Right atrium auricular region (tissue), 2 donors: Measurements from ENCODE around the gene DOC2B. TPM values are rescaled to one million over a fixed set of nuclear protein-coding genes. Genes with fewer than 3 reads are reported as not detected.
"Not testable (repeated sequence)": the region's sequence is repeated elsewhere in the genome, so short reads cannot be mapped to it uniquely, and the experiment has no call there.

Experiments used
- DNase-seq: peaks from one replicate; pipeline ENCODE4 v3.0.0-alpha.2; 2019; ENCODE audit warnings: low spot score
- H3K27ac ChIP-seq, 2 donors: fragments of 200-600 bp; sonication (generic); 1 replicate in 1 of 2; 2 replicates in 1 of 2; pipeline ENCODE4 v1.5.1; 2016 to 2019
- H3K27me3 ChIP-seq, 2 donors: fragments of 200-600 bp; sonication (generic); one replicate each; pipeline versions ENCODE4 v1.5.1 to v1.6.0; 2017 to 2019
- H3K36me3 ChIP-seq: fragments of 200-600 bp; sonication (generic); one replicate; pipeline ENCODE4 v1.5.1; 2016
- H3K4me1 ChIP-seq, 2 donors: fragments of 200-600 bp; sonication (generic); one replicate each; pipeline versions ENCODE4 v1.5.1 to v1.6.0; 2017 to 2019
- H3K4me3 ChIP-seq, 2 donors: fragments of 200-600 bp; sonication (generic); 1 replicate in 1 of 2; 2 replicates in 1 of 2; pipeline ENCODE4 v1.5.1; 2017 to 2019; ENCODE audit warnings: mild to moderate bottlenecking in 1 of 2, moderate library complexity in 1 of 2
- H3K9me3 ChIP-seq, 2 donors: fragments of 200-600 bp; sonication (generic); one replicate each; pipeline ENCODE4 v1.5.1; 2019
- total RNA-seq, 2 donors: library from RNA; depleted of rRNA; stranded (reverse); fragments of >200 nt; gene quantifications; one replicate each; pipeline ENCODE4 v1.1.0, GENCODE V29; 2016
- TF ChIP-seq, protein P1 (sequence below), 2 donors: fragments of 200-600 bp; sonication (generic); IDR thresholded peaks; one replicate each; pipeline ENCODE4 v1.5.1; 2019; ENCODE audit warnings: antibody characterized with exemption in 2 of 2

The DOC2B gene
- total RNA-seq, 2 donors from 2014 or later = 2.4 to 2.6 TPM

DNA sequence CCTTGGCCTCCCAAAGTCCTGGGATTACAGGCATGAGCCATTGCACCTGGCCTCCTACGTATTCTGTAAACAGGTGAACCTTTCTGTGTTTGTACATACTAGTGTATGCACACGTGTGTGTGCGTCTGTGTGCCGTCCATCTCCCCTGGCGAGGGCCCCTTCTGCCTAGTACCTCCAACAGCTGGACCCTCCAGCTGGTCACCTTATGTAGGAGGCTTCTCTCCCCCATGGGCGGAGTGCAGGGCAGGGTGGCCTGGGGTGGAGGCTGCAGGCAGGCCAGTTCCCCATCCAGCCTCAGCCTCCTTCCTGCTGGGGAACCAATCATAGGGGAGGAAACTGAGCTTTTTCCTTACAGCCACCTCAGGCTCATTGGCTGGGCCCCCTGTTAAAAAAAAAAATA, 24.4 kb upstream of the DOC2B start:
- TF ChIP-seq, protein P1, sequence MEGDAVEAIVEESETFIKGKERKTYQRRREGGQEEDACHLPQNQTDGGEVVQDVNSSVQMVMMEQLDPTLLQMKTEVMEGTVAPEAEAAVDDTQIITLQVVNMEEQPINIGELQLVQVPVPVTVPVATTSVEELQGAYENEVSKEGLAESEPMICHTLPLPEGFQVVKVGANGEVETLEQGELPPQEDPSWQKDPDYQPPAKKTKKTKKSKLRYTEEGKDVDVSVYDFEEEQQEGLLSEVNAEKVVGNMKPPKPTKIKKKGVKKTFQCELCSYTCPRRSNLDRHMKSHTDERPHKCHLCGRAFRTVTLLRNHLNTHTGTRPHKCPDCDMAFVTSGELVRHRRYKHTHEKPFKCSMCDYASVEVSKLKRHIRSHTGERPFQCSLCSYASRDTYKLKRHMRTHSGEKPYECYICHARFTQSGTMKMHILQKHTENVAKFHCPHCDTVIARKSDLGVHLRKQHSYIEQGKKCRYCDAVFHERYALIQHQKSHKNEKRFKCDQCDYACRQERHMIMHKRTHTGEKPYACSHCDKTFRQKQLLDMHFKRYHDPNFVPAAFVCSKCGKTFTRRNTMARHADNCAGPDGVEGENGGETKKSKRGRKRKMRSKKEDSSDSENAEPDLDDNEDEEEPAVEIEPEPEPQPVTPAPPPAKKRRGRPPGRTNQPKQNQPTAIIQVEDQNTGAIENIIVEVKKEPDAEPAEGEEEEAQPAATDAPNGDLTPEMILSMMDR (IDR thresholded peaks at IDR 0.05) = no peak
- H3K27ac ChIP-seq = no peak overlapping the region
- no peak for DNase-seq
- peaks cover 0 to under 1% of the 10 kb centered on the region in 2 donors for H3K4me1 ChIP-seq
- no peaks in the 10 kb centered on the region for H3K27me3 ChIP-seq
- no peaks in the 10 kb centered on the region for H3K9me3 ChIP-seq
- H3K4me3 ChIP-seq = no peak overlapping the region
- H3K36me3 ChIP-seq = no peaks in the 10 kb centered on the region

DNA sequence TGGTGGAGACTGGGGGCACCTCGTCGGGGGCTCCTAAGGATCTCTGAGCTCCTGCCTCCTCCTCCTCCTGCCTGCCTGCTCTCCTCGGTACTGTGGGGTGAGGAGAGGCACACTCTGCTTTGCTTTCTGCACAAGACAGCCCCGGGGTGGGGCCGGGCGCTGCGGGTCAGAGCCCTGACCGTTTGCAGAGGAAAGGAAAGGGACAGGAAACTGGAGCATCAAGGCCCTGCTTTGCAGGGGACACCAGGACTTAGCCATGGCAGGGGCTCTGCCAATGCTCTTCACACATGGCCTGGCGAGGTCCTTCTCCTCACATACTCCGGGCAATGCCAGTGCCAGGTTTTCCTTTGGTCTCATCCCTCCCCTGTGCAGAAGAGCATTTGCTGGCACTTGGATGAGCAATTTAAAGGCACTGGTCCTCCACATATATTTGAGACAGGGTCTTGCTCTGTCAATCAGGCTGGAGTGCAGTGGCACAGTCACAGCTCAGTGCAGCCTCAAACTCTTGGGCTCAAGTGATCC, 23.8 kb upstream of the DOC2B start:
- no peak overlapping the region for H3K27ac ChIP-seq
- no peak overlapping the region for H3K4me3 ChIP-seq
- DNase-seq = no peak
- no peaks in the 10 kb centered on the region for H3K36me3 ChIP-seq
- H3K27me3 ChIP-seq = no peaks in the 10 kb centered on the region
- H3K9me3 ChIP-seq = no peaks in the 10 kb centered on the region
- TF ChIP-seq, protein P1 (IDR thresholded peaks at IDR 0.05) = no peak
- peaks cover 0 to 6% of the 10 kb centered on the region in 2 donors for H3K4me1 ChIP-seq

DNA sequence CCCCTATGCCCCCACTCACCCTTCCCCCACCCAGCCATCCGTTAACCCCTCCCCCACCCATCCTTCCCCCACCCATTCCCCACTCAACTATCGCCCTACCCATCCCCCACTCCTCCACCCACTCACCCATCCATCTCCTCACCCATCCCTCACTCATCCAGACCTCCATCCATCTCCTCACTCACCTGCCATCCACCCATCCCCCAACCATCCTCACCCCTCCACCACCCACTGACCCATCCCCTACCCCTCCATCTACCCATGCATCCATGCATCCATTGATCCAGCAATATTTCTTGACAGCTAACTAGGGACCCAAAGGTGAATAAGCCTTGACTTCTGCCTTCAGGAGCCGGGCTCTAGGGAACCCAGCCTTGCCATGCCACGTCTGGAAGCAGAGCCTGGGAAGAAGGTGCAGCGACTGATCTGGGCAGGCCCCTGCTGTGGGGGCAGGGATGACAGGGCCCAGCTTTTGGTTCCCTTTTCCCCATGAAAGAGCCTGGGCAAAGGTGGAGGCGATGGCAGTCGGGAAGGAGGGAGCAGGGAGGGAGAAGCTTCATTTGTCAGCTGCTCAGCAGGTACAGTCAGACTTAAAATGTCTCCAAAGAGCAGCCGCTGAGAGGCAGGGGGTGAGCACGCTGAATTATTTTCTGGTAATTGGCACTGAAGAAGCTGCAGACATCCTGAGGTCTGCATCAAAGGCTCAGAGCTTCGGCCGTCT, 23.1 kb upstream of the DOC2B start:
- no peaks in the 10 kb centered on the region for H3K9me3 ChIP-seq
- DNase-seq = no peak
- no peaks in the 10 kb centered on the region for H3K36me3 ChIP-seq
- no peak overlapping the region for H3K4me3 ChIP-seq
- TF ChIP-seq, protein P1 (IDR thresholded peaks at IDR 0.05) = no peak
- no peak overlapping the region for H3K27ac ChIP-seq
- no peaks in the 10 kb centered on the region for H3K27me3 ChIP-seq
- peaks cover 0 to 13% of the 10 kb centered on the region in 2 donors for H3K4me1 ChIP-seq

DNA sequence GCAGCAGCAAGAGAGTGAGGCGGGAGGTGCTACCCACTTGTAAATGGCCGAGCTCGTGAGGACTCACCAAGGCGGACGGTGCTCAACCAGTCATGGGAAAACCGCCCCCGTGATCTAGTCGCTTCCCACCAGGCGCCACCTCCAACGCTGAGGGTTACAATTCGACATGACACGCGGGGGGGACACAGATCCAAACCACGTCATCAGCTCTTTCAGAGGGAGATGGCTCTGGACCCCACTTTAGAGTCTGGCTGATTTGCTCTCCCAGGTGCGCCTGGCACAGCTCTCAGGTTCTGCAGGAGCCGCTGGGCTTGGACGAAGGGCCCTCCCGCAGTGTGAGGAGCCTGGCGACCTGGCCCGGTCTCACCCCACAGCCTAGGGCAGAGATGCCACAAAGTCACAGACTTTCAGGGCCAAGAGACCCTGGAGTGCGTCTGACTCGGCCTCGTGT, 21.1 kb upstream of the DOC2B start:
- Histone ChIP-seq H3K9me3 (no peaks in the 10 kb centered on the region), H3K27me3 (no peaks in the 10 kb centered on the region), H3K27ac (no peak overlapping the region), H3K4me1 (peaks cover 0 to 24% of the 10 kb centered on the region in 2 donors), H3K4me3 (no peak overlapping the region), H3K36me3 (no peaks in the 10 kb centered on the region)
- DNase-seq = no peak
- TF ChIP-seq, protein P1 (IDR thresholded peaks at IDR 0.05) = no peak

DNA sequence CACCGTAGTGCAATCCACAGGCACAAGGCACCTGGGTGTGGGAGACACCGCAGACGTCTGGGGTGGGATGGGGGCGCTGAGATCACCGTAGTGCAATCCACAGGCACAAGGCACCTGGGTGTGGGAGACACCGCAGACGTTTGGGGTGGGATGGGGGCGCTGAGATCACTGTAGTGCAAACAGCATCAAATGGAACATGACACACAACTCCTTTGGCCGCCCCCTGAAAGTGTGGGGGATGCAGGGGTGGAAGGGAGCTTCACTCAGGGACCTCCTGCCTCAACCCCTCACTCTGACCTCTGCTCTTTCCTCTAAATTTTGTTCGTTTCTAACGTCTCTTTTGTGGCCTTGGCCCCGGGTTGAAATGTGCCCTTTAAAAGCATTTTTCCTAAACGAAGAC, 20.3 kb upstream of the DOC2B start:
- peaks cover 0 to 24% of the 10 kb centered on the region in 2 donors for H3K4me1 ChIP-seq
- DNase-seq, H3K27ac ChIP-seq, H3K9me3 ChIP-seq, H3K4me3 ChIP-seq, H3K27me3 ChIP-seq, H3K36me3 ChIP-seq: not testable (repeated sequence)

DNA sequence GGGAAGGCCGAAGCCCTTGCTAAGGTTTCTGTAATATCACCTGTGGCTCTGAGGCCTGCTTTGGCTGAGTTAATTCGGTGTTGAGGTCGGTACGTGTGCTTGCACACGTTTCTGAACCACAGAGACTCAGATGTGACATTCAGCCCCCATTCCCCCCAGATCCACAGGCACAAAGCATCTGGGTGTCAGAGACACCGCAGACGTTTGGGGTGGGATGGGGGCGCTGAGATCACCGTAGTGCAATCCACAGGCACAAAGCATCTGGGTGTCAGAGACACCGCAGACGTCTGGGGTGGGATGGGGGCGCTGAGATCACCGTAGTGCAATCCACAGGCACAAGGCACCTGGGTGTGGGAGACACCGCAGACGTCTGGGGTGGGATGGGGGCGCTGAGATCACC, 19.8 kb upstream of the DOC2B start:
- not testable (repeated sequence) for H3K4me3 ChIP-seq, H3K9me3 ChIP-seq, H3K27ac ChIP-seq, DNase-seq, H3K36me3 ChIP-seq, H3K27me3 ChIP-seq
- peaks cover 0 to 24% of the 10 kb centered on the region in 2 donors for H3K4me1 ChIP-seq

DNA sequence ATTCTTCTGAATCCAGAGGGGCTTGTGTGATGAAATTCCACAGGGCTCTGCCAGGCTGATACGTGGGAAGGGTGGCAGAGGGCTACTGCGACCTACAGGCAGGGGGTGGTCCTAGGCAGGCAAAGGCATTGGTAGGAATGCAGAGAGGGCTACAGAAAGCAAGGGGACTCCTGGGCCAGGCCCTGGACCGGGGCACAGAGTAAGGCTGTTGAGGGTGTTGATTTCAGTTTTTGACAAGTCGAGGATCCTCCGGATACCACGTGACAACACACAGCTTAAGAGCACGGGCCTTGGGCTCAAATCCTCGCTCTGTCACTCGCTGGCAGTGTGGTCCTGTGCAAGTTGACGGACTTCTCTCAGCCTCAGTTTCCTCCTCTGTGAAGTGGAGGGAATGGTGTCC, 19.1 kb upstream of the DOC2B start:
- Histone ChIP-seq H3K36me3 (no peaks in the 10 kb centered on the region), H3K27ac (peak overlapping the region; percentile 0 to 45), H3K9me3 (no peaks in the 10 kb centered on the region), H3K27me3 (no peaks in the 10 kb centered on the region), H3K4me1 (peaks cover 0 to 24% of the 10 kb centered on the region in 2 donors), H3K4me3 (no peak overlapping the region)
- no peak for DNase-seq
- TF ChIP-seq, protein P1 (IDR thresholded peaks at IDR 0.05) = no peak
